PC-3 (cell line): ENCODE data around the gene KLHL30. TPM values are rescaled to one million over a fixed set of nuclear protein-coding genes. Genes with fewer than 3 reads are reported as not detected.

ENCODE experiments used
- ATAC-seq: fragments of 200-7000 bp; cut with Tn5 transposase; 2 replicates; pipeline ENCODE4 v1.9.1; 2020; ENCODE audit warnings: mild to moderate bottlenecking, moderate library complexity
- BruUV-seq: library from RNA; stranded (reverse); fragments of 400-500 nt; replicated peaks from 2 replicates; lab custom pipeline; 2021; lab: Mats Ljungman, UMichigan
- CTCF ChIA-PET: fragments of 300-600 bp; sonication (Branson Sonifier 250); formaldehyde crosslinking; loops from one replicate; lab custom pipeline; 2022; ENCODE audit warnings: antibody characterized with exemption; lab: Charles Lee
- POLR2A ChIA-PET: fragments of 300-600 bp; sonication (Branson Sonifier 250); formaldehyde crosslinking; loops from one replicate; lab custom pipeline; 2022; ENCODE audit warnings: antibody characterized with exemption; ENCODE audit not compliant: unreplicated experiment; lab: Charles Lee
- DNase-seq: peaks from one replicate; pipeline ENCODE4 v3.0.0-alpha.2; 2015
- H2AFZ ChIP-seq: fragments of 300-600 bp; sonication (generic); 2 replicates; pipeline ENCODE4 v1.6.0; 2016; ENCODE audit warnings: antibody characterized with exemption, low read length
- H3F3A ChIP-seq: fragments of 300-600 bp; sonication (generic); one replicate; pipeline ENCODE4 v1.6.0; 2017; ENCODE audit warnings: antibody characterized with exemption, low read length, control low read depth, mild to moderate bottlenecking; ENCODE audit not compliant: unreplicated experiment
- H3K27ac ChIP-seq: fragments of 300-600 bp; sonication (generic); 2 replicates; pipeline ENCODE4 v1.5.1; 2016; ENCODE audit warnings: mild to moderate bottlenecking, low read length
- H3K27me3 ChIP-seq: fragments of 300-600 bp; sonication (generic); 2 replicates; pipeline ENCODE4 v1.6.1; 2016; ENCODE audit warnings: low read length, mixed read lengths
- H3K36me3 ChIP-seq: fragments of 300-600 bp; sonication (generic); 2 replicates; pipeline ENCODE4 v1.6.1; 2016; ENCODE audit warnings: low read depth, mixed run types, low read length, mixed read lengths
- H3K4me1 ChIP-seq: fragments of 300-600 bp; sonication (generic); 2 replicates; pipeline ENCODE4 v1.5.1; 2016; ENCODE audit warnings: low read length; ENCODE audit not compliant: insufficient read depth
- H3K4me2 ChIP-seq: fragments of 300-600 bp; sonication (generic); 2 replicates; pipeline ENCODE4 v1.6.0; 2016; ENCODE audit warnings: low read length
- H3K4me3 ChIP-seq: fragments of 300-600 bp; sonication (generic); 2 replicates; pipeline ENCODE4 v1.5.1; 2016; ENCODE audit warnings: mild to moderate bottlenecking, low read length, mixed read lengths
- H3K79me2 ChIP-seq: fragments of 300-600 bp; sonication (generic); 2 replicates; pipeline ENCODE4 v1.6.1; 2017; ENCODE audit warnings: low read length, mixed read lengths
- H3K9ac ChIP-seq: fragments of 300-600 bp; sonication (generic); 2 replicates; pipeline ENCODE4 v1.6.0; 2016; ENCODE audit warnings: mild to moderate bottlenecking, low read length
- H3K9me2 ChIP-seq: fragments of 300-600 bp; sonication (generic); replicated peaks from 2 replicates; pipeline ENCODE4 v1.6.1; 2016; ENCODE audit warnings: mixed run types, low read length, mixed read lengths
- H3K9me3 ChIP-seq: fragments of 300-600 bp; sonication (generic); 2 replicates; pipeline ENCODE4 v1.6.1; 2016; ENCODE audit warnings: low read length, mixed read lengths
- H4K20me1 ChIP-seq: fragments of 300-600 bp; sonication (generic); 2 replicates; pipeline ENCODE4 v1.6.1; 2016; ENCODE audit warnings: low read length, mixed read lengths
- EZH2 ChIP-seq: fragments of 300-600 bp; sonication (generic); IDR thresholded peaks from one replicate; pipeline ENCODE4 v1.6.1; 2017; ENCODE audit warnings: antibody characterized with exemption, mild to moderate bottlenecking, low read length; ENCODE audit not compliant: unreplicated experiment
- EZH2phosphoT487 ChIP-seq: fragments of 300-600 bp; sonication (generic); IDR thresholded peaks from 2 replicates; pipeline ENCODE4 v1.6.1; 2018; ENCODE audit warnings: mild to moderate bottlenecking, antibody characterized with exemption, low read length, borderline replicate concordance
- intact Hi-C: fragments of 100-400 bp; cut with micrococcal nuclease; formaldehyde crosslinking; loops from 2 replicates; pipeline ENCODE4 v1.9.0; 2023
- total RNA-seq: library from RNA; depleted of rRNA; stranded (reverse); fragments of >200 nt; gene quantifications from 2 replicates; pipeline ENCODE4 v1.2.3, GENCODE V29; 2014
- TF ChIP-seq, protein P1 (sequence below): fragments of 300-600 bp; sonication (generic); conservative IDR thresholded peaks from 2 replicates; pipeline ENCODE4 v1.5.1; 2017; ENCODE audit warnings: antibody characterized with exemption, low read depth, mild to moderate bottlenecking, low read length

KLHL30 gene
- total RNA-seq, 1 experiment from 2014 or later = not detected

- no peak for ATAC-seq
- Histone ChIP-seq H3K9me2 (no peaks in the 10 kb centered on the region), H3K4me3 (no peak overlapping the region), H3K9me3 (no peaks in the 10 kb centered on the region), H3K9ac (no peak overlapping the region), H3K4me2 (no peak overlapping the region), H3K36me3 (no peaks in the 10 kb centered on the region), H4K20me1 (no peaks in the 10 kb centered on the region), H2AFZ (no peak overlapping the region), H3K79me2 (no peaks in the 10 kb centered on the region), H3K4me1 (no peaks in the 10 kb centered on the region; the same call in 1 of the 2 replicates), H3K27me3 (no peaks in the 10 kb centered on the region), H3K27ac (no peak overlapping the region), H3F3A (no peaks in the 10 kb centered on the region)
- ChIA-PET POLR2A (no interaction called here), CTCF (no interaction called here)
- TF ChIP-seq, protein P1, sequence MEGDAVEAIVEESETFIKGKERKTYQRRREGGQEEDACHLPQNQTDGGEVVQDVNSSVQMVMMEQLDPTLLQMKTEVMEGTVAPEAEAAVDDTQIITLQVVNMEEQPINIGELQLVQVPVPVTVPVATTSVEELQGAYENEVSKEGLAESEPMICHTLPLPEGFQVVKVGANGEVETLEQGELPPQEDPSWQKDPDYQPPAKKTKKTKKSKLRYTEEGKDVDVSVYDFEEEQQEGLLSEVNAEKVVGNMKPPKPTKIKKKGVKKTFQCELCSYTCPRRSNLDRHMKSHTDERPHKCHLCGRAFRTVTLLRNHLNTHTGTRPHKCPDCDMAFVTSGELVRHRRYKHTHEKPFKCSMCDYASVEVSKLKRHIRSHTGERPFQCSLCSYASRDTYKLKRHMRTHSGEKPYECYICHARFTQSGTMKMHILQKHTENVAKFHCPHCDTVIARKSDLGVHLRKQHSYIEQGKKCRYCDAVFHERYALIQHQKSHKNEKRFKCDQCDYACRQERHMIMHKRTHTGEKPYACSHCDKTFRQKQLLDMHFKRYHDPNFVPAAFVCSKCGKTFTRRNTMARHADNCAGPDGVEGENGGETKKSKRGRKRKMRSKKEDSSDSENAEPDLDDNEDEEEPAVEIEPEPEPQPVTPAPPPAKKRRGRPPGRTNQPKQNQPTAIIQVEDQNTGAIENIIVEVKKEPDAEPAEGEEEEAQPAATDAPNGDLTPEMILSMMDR = no peak
- DNase-seq = no peak
- BruUV-seq = no TSS peak
- intact Hi-C loops = no loop called here
Measured at GRCh38 chr2:238120463-238121298, 17.8 kb upstream of the KLHL30 start.

- Histone ChIP-seq H2AFZ (no peak overlapping the region), H3K79me2 (no peaks in the 10 kb centered on the region), H3K27me3 (no peaks in the 10 kb centered on the region), H3K9me3 (no peaks in the 10 kb centered on the region), H3K27ac (no peak overlapping the region), H3K9me2 (no peaks in the 10 kb centered on the region), H3F3A (no peaks in the 10 kb centered on the region), H3K4me1 (no peaks in the 10 kb centered on the region; the same call in 1 of the 2 replicates), H3K4me2 (no peak overlapping the region), H3K36me3 (no peaks in the 10 kb centered on the region), H3K9ac (no peak overlapping the region), H3K4me3 (no peak overlapping the region), H4K20me1 (no peaks in the 10 kb centered on the region)
- ATAC-seq (no peak), DNase-seq (no peak)
- intact Hi-C loops = no loop called here
- POLR2A ChIA-PET = no interaction called here
- TF ChIP-seq EZH2 = no peak
- TF ChIP-seq EZH2phosphoT487 = no peak
- TF ChIP-seq, protein P1 = no peak
- no TSS peak for BruUV-seq
- CTCF ChIA-PET = no interaction called here
Measured at GRCh38 chr2:238121511-238122286, 16.8 kb upstream of the KLHL30 start.
